ENCODE results near the gene OR12D2. TPM values are rescaled to one million over a fixed set of nuclear protein-coding genes. Genes with fewer than 3 reads are reported as not detected.
A peak's percentile ranks its signal among the peaks of the same experiment; 100 is the strongest.

OR12D2 gene
- total RNA-seq, 4 donors from 2014 or later: not detected

GRCh38 chr6:29376003-29376402, 19.4 kb upstream of the OR12D2 start:
- Histone ChIP-seq H3K27me3 (no peaks in the 10 kb centered on the region), H3K4me3 (no peak overlapping the region), H3K36me3 (no peaks in the 10 kb centered on the region), H3K27ac (no peak overlapping the region), H3K4me1 (no peaks in the 10 kb centered on the region), H3K9me3 (no peaks in the 10 kb centered on the region)
- TF ChIP-seq CTCF (IDR thresholded peaks at IDR 0.05) (peak in 1 of 6 experiments; percentile 13), POLR2A (IDR thresholded peaks at IDR 0.05) (no peak)
- intact Hi-C loops (cut with DNase I): no loop called here
- DNase-seq: no peak

DNA sequence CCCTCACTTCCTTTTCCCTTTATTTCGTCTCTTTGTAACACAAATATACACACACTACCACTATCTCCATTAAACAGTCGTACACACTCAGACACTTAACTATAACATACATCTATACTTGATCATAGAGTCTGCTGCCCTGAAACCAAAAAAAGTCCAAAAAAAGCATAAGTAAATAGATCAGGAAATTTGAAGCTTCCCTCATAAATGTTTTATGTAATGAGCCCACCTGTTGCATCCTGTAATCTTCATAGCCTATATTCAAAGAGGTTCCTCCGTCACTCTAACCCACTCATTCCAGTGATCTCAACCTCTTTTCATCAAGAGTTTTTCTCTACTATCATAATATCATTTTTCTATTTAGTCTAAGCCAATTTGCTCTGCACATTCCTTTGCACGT, 6.9 kb upstream of the OR12D2 start:
- no peak for DNase-seq
- Histone ChIP-seq H3K4me3 (no peak overlapping the region), H3K27ac (no peak overlapping the region), H3K9me3 (no peaks in the 10 kb centered on the region), H3K27me3 (no peaks in the 10 kb centered on the region), H3K36me3 (no peaks in the 10 kb centered on the region), H3K4me1 (no peaks in the 10 kb centered on the region)
- TF ChIP-seq CTCF (IDR thresholded peaks at IDR 0.05) (no peak), POLR2A (IDR thresholded peaks at IDR 0.05) (no peak)
- intact Hi-C loops (cut with DNase I): no loop called here
- 50% methylated on average over 4 of the region's 4 CpGs for WGBS, 2 donors

- DNase-seq: no peak
- intact Hi-C loops (cut with DNase I): no loop called here
- TF ChIP-seq POLR2A (IDR thresholded peaks at IDR 0.05) (no peak), CTCF (IDR thresholded peaks at IDR 0.05) (no peak)
- H3K4me3 ChIP-seq: no peak overlapping the region
- H3K4me1 ChIP-seq: no peaks in the 10 kb centered on the region
- 58 to 73% methylated on average over 2 of the region's 2 CpGs for WGBS, 2 donors
- no peak overlapping the region for H3K27ac ChIP-seq
- no peaks in the 10 kb centered on the region for H3K36me3 ChIP-seq
- no peaks in the 10 kb centered on the region for H3K9me3 ChIP-seq
- H3K27me3 ChIP-seq: no peaks in the 10 kb centered on the region
Measured at GRCh38 chr6:29399525-29399924, 4.1 kb downstream of the OR12D2 start.

- no peak for TF ChIP-seq POLR2A (IDR thresholded peaks at IDR 0.05)
- TF ChIP-seq CTCF (IDR thresholded peaks at IDR 0.05): no peak
- H3K4me3 ChIP-seq: no peak overlapping the region
- WGBS, 2 donors: 48 to 82% methylated on average over 1 of the region's 1 CpG
- no peaks in the 10 kb centered on the region for H3K9me3 ChIP-seq
- H3K36me3 ChIP-seq: no peaks in the 10 kb centered on the region
- no peak overlapping the region for H3K27ac ChIP-seq
- no peak for DNase-seq
- no peaks in the 10 kb centered on the region for H3K27me3 ChIP-seq
- intact Hi-C loops (cut with DNase I): no loop called here
- H3K4me1 ChIP-seq: no peaks in the 10 kb centered on the region
Measured at GRCh38 chr6:29403801-29404200, 8.4 kb downstream of the OR12D2 start.

GRCh38 chr6:29414588-29414987, 19.2 kb downstream of the OR12D2 start, which contains the start of gene OR12D1:
Gene OR12D1 (plus strand): TSS chr6:29414928.
- Histone ChIP-seq H3K4me3 (no peak within 1 kb of the TSS), H3K4me1 (no peaks in the 10 kb centered on the region), H3K27ac (no peak within 1 kb of the TSS), H3K9me3 (no peaks in the 10 kb centered on the region), H3K36me3 (no peaks in the 10 kb centered on the region), H3K27me3 (no peaks in the 10 kb centered on the region)
- TF ChIP-seq POLR2A (IDR thresholded peaks at IDR 0.05) (no peak), CTCF (IDR thresholded peaks at IDR 0.05) (no peak)
- intact Hi-C loops (cut with DNase I): no loop called here
- DNase-seq: no peak

Data from esophagus squamous epithelium (tissue), 5 donors.